Stimulated activated naive CD8-positive, alpha-beta T cell treated with anti-CD3 and anti-CD28 coated beads, Interleukin-15, Interleukin-2, amounts not matched to agents 100 ng/mL and 50 ng/mL, for 24 hours (primary cell): ENCODE results near the gene USP46.

Experiments
- H3K27ac Mint-ChIP-seq: one replicate; pipeline ENCODE4 v1.8.0; 2021; ENCODE audit warnings: mild to moderate bottlenecking, mixed read lengths
- H3K27me3 Mint-ChIP-seq: one replicate; pipeline ENCODE4 v1.8.0; 2021; ENCODE audit warnings: mixed read lengths
- H3K36me3 Mint-ChIP-seq: one replicate; pipeline ENCODE4 v1.8.0; 2021; ENCODE audit warnings: low read depth, mixed read lengths
- H3K4me1 Mint-ChIP-seq: one replicate; pipeline ENCODE4 v1.8.0; 2021; ENCODE audit warnings: low read depth, mixed read lengths
- H3K4me3 Mint-ChIP-seq: one replicate; pipeline ENCODE4 v1.8.0; 2021; ENCODE audit warnings: mild to moderate bottlenecking, mixed read lengths
- H3K9me3 Mint-ChIP-seq: one replicate; pipeline ENCODE4 v1.8.0; 2021; ENCODE audit warnings: mixed read lengths

Gene USP46

GRCh38 chr4:52550186-52550585, 108.9 kb downstream of the USP46 start:
- Mint-ChIP-seq H3K4me1 (no peaks in the 10 kb centered on the region), H3K36me3 (no peaks in the 10 kb centered on the region), H3K27ac (no peak overlapping the region), H3K27me3 (peaks cover 24% of the 10 kb centered on the region), H3K9me3 (no peaks in the 10 kb centered on the region), H3K4me3 (no peak overlapping the region)

- no peak overlapping the region for H3K4me3 Mint-ChIP-seq
- H3K27ac Mint-ChIP-seq: no peak overlapping the region
- peaks cover 22% of the 10 kb centered on the region for H3K27me3 Mint-ChIP-seq
- no peaks in the 10 kb centered on the region for H3K36me3 Mint-ChIP-seq
- H3K4me1 Mint-ChIP-seq: no peaks in the 10 kb centered on the region
- no peaks in the 10 kb centered on the region for H3K9me3 Mint-ChIP-seq
Observed at GRCh38 chr4:52548818-52549570, 110.1 kb downstream of the USP46 start.

GRCh38 chr4:52546449-52546848, 112.7 kb downstream of the USP46 start:
- Mint-ChIP-seq H3K27ac (no peak overlapping the region), H3K36me3 (no peaks in the 10 kb centered on the region), H3K27me3 (peaks cover 14% of the 10 kb centered on the region), H3K9me3 (no peaks in the 10 kb centered on the region), H3K4me3 (no peak overlapping the region), H3K4me1 (no peaks in the 10 kb centered on the region)

- no peaks in the 10 kb centered on the region for H3K4me1 Mint-ChIP-seq
- H3K27me3 Mint-ChIP-seq: peaks cover 7% of the 10 kb centered on the region
- H3K36me3 Mint-ChIP-seq: no peaks in the 10 kb centered on the region
- H3K4me3 Mint-ChIP-seq: no peak overlapping the region
- no peak overlapping the region for H3K27ac Mint-ChIP-seq
- no peaks in the 10 kb centered on the region for H3K9me3 Mint-ChIP-seq
Observed at GRCh38 chr4:52545099-52546069, 113.7 kb downstream of the USP46 start.
